ENCODE results near the gene SOX11. TPM values are rescaled to one million over a fixed set of nuclear protein-coding genes. Genes with fewer than 3 reads are reported as not detected.

Gene SOX11
- total RNA-seq, 1 donor from 2014 or later, result 19.2 TPM

- Histone ChIP-seq H3K27ac (ENCODE audit: low read depth, low read length) (no peak overlapping the region), H3K9me3 (ENCODE audit: insufficient read depth, low read depth, low read length) (peaks cover 3% of the 10 kb centered on the region), H3K4me1 (ENCODE audit: insufficient read depth, low read length) (no peaks in the 10 kb centered on the region), H3K4me2 (ENCODE audit: low read length) (no peak overlapping the region), H3K79me2 (ENCODE audit: insufficient read depth, low read length) (no peaks in the 10 kb centered on the region), H3K9ac (ENCODE audit: low read length) (no peak overlapping the region), H3K4me3 (ENCODE audit: insufficient read depth, low read depth, low read length) (no peak overlapping the region), H3K36me3 (ENCODE audit: insufficient read depth, low read length) (no peaks in the 10 kb centered on the region), H2AFZ (ENCODE audit: low read depth, low read length) (peak overlapping the region; percentile 52), H4K20me1 (ENCODE audit: insufficient read depth, low read length) (no peaks in the 10 kb centered on the region), H3K27me3 (ENCODE audit: insufficient read depth, low read length) (no peaks in the 10 kb centered on the region)
- Mint-ChIP-seq H3K36me3 (ENCODE audit: low read depth, unreplicated experiment) (no peaks in the 10 kb centered on the region), H3K4me1 (ENCODE audit: low read depth, unreplicated experiment) (peaks cover 4% of the 10 kb centered on the region), H3K27ac (ENCODE audit: unreplicated experiment) (no peak overlapping the region), H3K27me3 (ENCODE audit: low read depth, unreplicated experiment) (no peaks in the 10 kb centered on the region), H3K4me3 (ENCODE audit: unreplicated experiment) (no peak overlapping the region), H3K9me3 (ENCODE audit: unreplicated experiment) (peaks cover 4% of the 10 kb centered on the region)
- TF ChIP-seq CTCF (IDR thresholded peaks at IDR 0.05; ENCODE audit: insufficient read depth, low read depth, low read length) (no peak), EZH2 (IDR thresholded peaks at IDR 0.05; ENCODE audit: insufficient read depth, low read length) (no peak)
- no peak for DNase-seq (ENCODE audit: low read depth)
- FAIRE-seq, result no peak
Measured at GRCh38 chr2:5736050-5736449, 43.9 kb downstream of the SOX11 start.

- Histone ChIP-seq H3K4me2 (ENCODE audit: low read length) (no peak overlapping the region), H3K36me3 (ENCODE audit: insufficient read depth, low read length) (no peaks in the 10 kb centered on the region), H3K27ac (ENCODE audit: low read depth, low read length) (no peak overlapping the region), H3K79me2 (ENCODE audit: insufficient read depth, low read length) (no peaks in the 10 kb centered on the region), H2AFZ (ENCODE audit: low read depth, low read length) (no peak overlapping the region), H3K9me3 (ENCODE audit: insufficient read depth, low read depth, low read length) (peaks cover 3% of the 10 kb centered on the region), H3K4me1 (ENCODE audit: insufficient read depth, low read length) (no peaks in the 10 kb centered on the region), H3K9ac (ENCODE audit: low read length) (no peak overlapping the region), H3K27me3 (ENCODE audit: insufficient read depth, low read length) (no peaks in the 10 kb centered on the region), H3K4me3 (ENCODE audit: insufficient read depth, low read depth, low read length) (no peak overlapping the region), H4K20me1 (ENCODE audit: insufficient read depth, low read length) (no peaks in the 10 kb centered on the region)
- DNase-seq (ENCODE audit: low read depth) (no peak), FAIRE-seq (no peak)
- H3K4me3 Mint-ChIP-seq (ENCODE audit: unreplicated experiment), result no peak overlapping the region
- peaks cover 4% of the 10 kb centered on the region for H3K9me3 Mint-ChIP-seq (ENCODE audit: unreplicated experiment)
- peaks cover 4% of the 10 kb centered on the region for H3K4me1 Mint-ChIP-seq (ENCODE audit: low read depth, unreplicated experiment)
- no peak overlapping the region for H3K27ac Mint-ChIP-seq (ENCODE audit: unreplicated experiment)
- TF ChIP-seq EZH2 (IDR thresholded peaks at IDR 0.05; ENCODE audit: insufficient read depth, low read length) (no peak), CTCF (IDR thresholded peaks at IDR 0.05; ENCODE audit: insufficient read depth, low read depth, low read length) (no peak)
- H3K27me3 Mint-ChIP-seq (ENCODE audit: low read depth, unreplicated experiment), result no peaks in the 10 kb centered on the region
- H3K36me3 Mint-ChIP-seq (ENCODE audit: low read depth, unreplicated experiment), result no peaks in the 10 kb centered on the region
Measured at GRCh38 chr2:5736886-5737285, 44.7 kb downstream of the SOX11 start.

DNA sequence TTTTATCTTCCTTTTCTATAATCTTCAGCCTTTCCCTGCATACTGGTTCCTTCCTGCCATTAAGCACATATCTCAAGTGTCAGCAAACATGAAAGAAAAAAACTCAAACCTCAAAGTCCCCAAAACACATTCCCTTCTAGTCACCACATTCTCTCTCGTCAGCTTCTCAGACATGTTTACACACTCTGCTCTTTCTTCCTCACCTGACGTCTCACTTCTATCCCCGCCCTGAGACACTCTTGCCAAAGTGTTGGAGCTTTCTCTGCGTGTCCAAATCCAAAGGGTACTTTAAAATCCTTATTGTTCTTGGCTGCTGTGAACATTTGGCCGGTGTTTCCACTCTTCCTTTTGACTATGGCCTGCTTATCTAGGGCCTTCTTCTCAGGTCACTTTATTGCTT is 47.9 kb downstream of the SOX11 start:
- Histone ChIP-seq H3K4me1 (ENCODE audit: insufficient read depth, low read length) (no peaks in the 10 kb centered on the region), H3K27me3 (ENCODE audit: insufficient read depth, low read length) (no peaks in the 10 kb centered on the region), H3K4me2 (ENCODE audit: low read length) (no peak overlapping the region), H4K20me1 (ENCODE audit: insufficient read depth, low read length) (no peaks in the 10 kb centered on the region), H3K36me3 (ENCODE audit: insufficient read depth, low read length) (no peaks in the 10 kb centered on the region), H3K4me3 (ENCODE audit: insufficient read depth, low read depth, low read length) (no peak overlapping the region), H2AFZ (ENCODE audit: low read depth, low read length) (no peak overlapping the region), H3K9ac (ENCODE audit: low read length) (no peak overlapping the region), H3K9me3 (ENCODE audit: insufficient read depth, low read depth, low read length) (peaks cover 3% of the 10 kb centered on the region), H3K27ac (ENCODE audit: low read depth, low read length) (no peak overlapping the region), H3K79me2 (ENCODE audit: insufficient read depth, low read length) (no peaks in the 10 kb centered on the region)
- Mint-ChIP-seq H3K4me3 (ENCODE audit: unreplicated experiment) (no peak overlapping the region), H3K27me3 (ENCODE audit: low read depth, unreplicated experiment) (peaks cover 3% of the 10 kb centered on the region), H3K4me1 (ENCODE audit: low read depth, unreplicated experiment) (peaks cover 4% of the 10 kb centered on the region), H3K36me3 (ENCODE audit: low read depth, unreplicated experiment) (no peaks in the 10 kb centered on the region), H3K27ac (ENCODE audit: unreplicated experiment) (no peak overlapping the region), H3K9me3 (ENCODE audit: unreplicated experiment) (no peaks in the 10 kb centered on the region)
- DNase-seq (ENCODE audit: low read depth), result no peak
- TF ChIP-seq EZH2 (IDR thresholded peaks at IDR 0.05; ENCODE audit: insufficient read depth, low read length) (no peak), CTCF (IDR thresholded peaks at IDR 0.05; ENCODE audit: insufficient read depth, low read depth, low read length) (no peak)
- no peak for FAIRE-seq
